ENCODE data around the gene ASIC2.

DNA sequence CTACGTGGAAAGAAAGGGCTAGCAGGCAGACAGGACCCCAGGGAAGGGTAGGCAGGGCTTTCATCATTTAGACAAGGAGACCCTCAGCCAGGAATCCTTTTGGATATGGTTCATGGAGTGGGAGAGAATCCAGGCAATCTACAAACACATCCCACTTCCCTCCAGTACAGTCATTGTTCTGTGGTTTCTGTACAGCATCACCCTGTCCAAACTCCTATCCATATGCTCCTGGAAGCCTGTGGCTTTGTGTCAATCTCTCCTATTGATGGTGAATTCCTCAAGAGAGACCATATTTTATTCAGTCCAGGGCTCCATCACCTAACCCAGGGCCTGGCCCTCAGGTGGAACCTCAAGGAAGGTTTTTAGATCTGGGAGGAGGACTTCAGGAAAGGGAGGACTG, 202.3 kb downstream of the ASIC2 start:
- TF ChIP-seq, protein P1, sequence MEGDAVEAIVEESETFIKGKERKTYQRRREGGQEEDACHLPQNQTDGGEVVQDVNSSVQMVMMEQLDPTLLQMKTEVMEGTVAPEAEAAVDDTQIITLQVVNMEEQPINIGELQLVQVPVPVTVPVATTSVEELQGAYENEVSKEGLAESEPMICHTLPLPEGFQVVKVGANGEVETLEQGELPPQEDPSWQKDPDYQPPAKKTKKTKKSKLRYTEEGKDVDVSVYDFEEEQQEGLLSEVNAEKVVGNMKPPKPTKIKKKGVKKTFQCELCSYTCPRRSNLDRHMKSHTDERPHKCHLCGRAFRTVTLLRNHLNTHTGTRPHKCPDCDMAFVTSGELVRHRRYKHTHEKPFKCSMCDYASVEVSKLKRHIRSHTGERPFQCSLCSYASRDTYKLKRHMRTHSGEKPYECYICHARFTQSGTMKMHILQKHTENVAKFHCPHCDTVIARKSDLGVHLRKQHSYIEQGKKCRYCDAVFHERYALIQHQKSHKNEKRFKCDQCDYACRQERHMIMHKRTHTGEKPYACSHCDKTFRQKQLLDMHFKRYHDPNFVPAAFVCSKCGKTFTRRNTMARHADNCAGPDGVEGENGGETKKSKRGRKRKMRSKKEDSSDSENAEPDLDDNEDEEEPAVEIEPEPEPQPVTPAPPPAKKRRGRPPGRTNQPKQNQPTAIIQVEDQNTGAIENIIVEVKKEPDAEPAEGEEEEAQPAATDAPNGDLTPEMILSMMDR (IDR thresholded peaks at IDR 0.05; ENCODE audit: insufficient read depth, low read length) = no peak
- TF ChIP-seq POLR2AphosphoS5 (IDR thresholded peaks at IDR 0.05; ENCODE audit: low read depth) = no peak

All from HL-60 (cell line).